Body of pancreas (tissue), 4 donors: Measurements from ENCODE around the gene THSD4. TPM values are rescaled to one million over a fixed set of nuclear protein-coding genes. Genes with fewer than 3 reads are reported as not detected.
A peak's percentile ranks its signal among the peaks of the same experiment; 100 is the strongest.

ENCODE experiments used
- ATAC-seq: fragments of 150-250 bp; one replicate; pipeline ENCODE4 v1.9.1; 2016
- DNase-seq, 4 donors: peaks; one replicate each; pipeline ENCODE4 v3.0.0-alpha.2; 2019
- H3K27ac ChIP-seq, 4 donors: fragments of 200-600 bp; sonication (generic); 1 replicate in 3 of 4; 2 replicates in 1 of 4; pipeline versions ENCODE4 v1.5.1 to v1.6.1; 2016 to 2019; ENCODE audit warnings: mild to moderate bottlenecking in 1 of 4, mixed read lengths in 1 of 4, moderate library complexity in 1 of 4
- H3K27me3 ChIP-seq, 2 donors: fragments of 200-600 bp; sonication (generic); one replicate each; pipeline ENCODE4 v1.6.0; 2016; ENCODE audit warnings: mild to moderate bottlenecking in 1 of 2
- H3K36me3 ChIP-seq, 2 donors: fragments of 200-600 bp; sonication (generic); replicated peaks in 1 of 2; 2 replicates each; pipeline ENCODE4 v1.5.1; 2016; ENCODE audit warnings: low read depth in 2 of 2; ENCODE audit not compliant: insufficient read depth in 1 of 2
- H3K4me1 ChIP-seq: fragments of 200-600 bp; sonication (generic); one replicate; pipeline ENCODE4 v1.6.0; 2016
- H3K4me3 ChIP-seq, 2 donors: fragments of 200-600 bp; sonication (generic); 1 replicate in 1 of 2; 2 replicates in 1 of 2; pipeline ENCODE4 v1.5.1; 2016 to 2019
- H3K9me3 ChIP-seq, 3 donors: fragments of 200-600 bp; sonication (generic); 1 replicate in 2 of 3; 2 replicates in 1 of 3; pipeline ENCODE4 v1.5.1; 2016
- CTCF ChIP-seq, 7 experiments: fragments of 450-650 bp in 4 of 7; fragments of 200-600 bp in 3 of 7; sonication (generic) in 3 of 7; IDR thresholded peaks; one replicate each; pipeline ENCODE4 v1.5.1; 2016 to 2019; ENCODE audit warnings: antibody characterized with exemption in 7 of 7
- POLR2A ChIP-seq, 3 donors: fragments of 450-650 bp; IDR thresholded peaks; one replicate each; pipeline ENCODE4 v1.6.1; 2016; ENCODE audit warnings: antibody characterized with exemption in 3 of 3, mild to moderate bottlenecking in 2 of 3
- WGBS, 2 donors: methylation state at CpG; one replicate each; pipeline ENCODE4 v1.1.5; 2017; 5-methylcytosine and 5-hydroxymethylcytosine counted together
- intact Hi-C: fragments of 100-400 bp; cut with DNase I; formaldehyde crosslinking; loops from one replicate; pipeline ENCODE4 v1.15.1; 2023
- total RNA-seq, 2 donors: library from RNA; depleted of rRNA; stranded (reverse); fragments of >200 nt; gene quantifications; one replicate each; pipeline ENCODE4 v1.1.0, GENCODE V29; 2016

THSD4 gene
- total RNA-seq, 2 donors from 2014 or later, result 12.9 to 16.1 TPM

GRCh38 chr15:71082803-71083202 lies 32.5 kb upstream of the THSD4 start:
- H3K27ac ChIP-seq, result peak overlapping the region in 1 of 4 donors; percentile 29
- TF ChIP-seq POLR2A (IDR thresholded peaks at IDR 0.05) (no peak), CTCF (IDR thresholded peaks at IDR 0.05) (no peak)
- 68 to 77% methylated on average over 5 of the region's 5 CpGs for WGBS, 2 donors
- ATAC-seq, result no peak
- DNase-seq, result peak in 1 of 4 donors; percentile 16
- intact Hi-C loops, result no loop called here
- H3K36me3 ChIP-seq, result no peaks in the 10 kb centered on the region
- H3K9me3 ChIP-seq, result no peaks in the 10 kb centered on the region
- peaks cover 14% of the 10 kb centered on the region for H3K4me1 ChIP-seq
- no peaks in the 10 kb centered on the region for H3K27me3 ChIP-seq
- H3K4me3 ChIP-seq, result no peak overlapping the region

GRCh38 chr15:71083349-71083748 lies 31.9 kb upstream of the THSD4 start:
- ATAC-seq, result no peak
- Histone ChIP-seq H3K9me3 (no peaks in the 10 kb centered on the region), H3K4me3 (no peak overlapping the region), H3K4me1 (peaks cover 14% of the 10 kb centered on the region), H3K27me3 (no peaks in the 10 kb centered on the region), H3K27ac (peak overlapping the region in 1 of 4 donors; percentile 29), H3K36me3 (no peaks in the 10 kb centered on the region)
- WGBS, 2 donors, result 61 to 72% methylated on average over 5 of the region's 5 CpGs
- intact Hi-C loops, result no loop called here
- TF ChIP-seq POLR2A (IDR thresholded peaks at IDR 0.05) (no peak), CTCF (IDR thresholded peaks at IDR 0.05) (no peak)
- DNase-seq, result peak in 1 of 4 donors; percentile 8

- WGBS, 2 donors, result 85 to 87% methylated on average over 2 of the region's 2 CpGs
- peaks cover 10% of the 10 kb centered on the region for H3K4me1 ChIP-seq
- ATAC-seq (no peak), DNase-seq (no peak)
- intact Hi-C loops, result no loop called here
- no peak overlapping the region for H3K4me3 ChIP-seq
- no peaks in the 10 kb centered on the region for H3K9me3 ChIP-seq
- H3K27me3 ChIP-seq, result no peaks in the 10 kb centered on the region
- H3K27ac ChIP-seq, result no peak overlapping the region
- H3K36me3 ChIP-seq, result no peaks in the 10 kb centered on the region
- TF ChIP-seq CTCF (IDR thresholded peaks at IDR 0.05) (no peak), POLR2A (IDR thresholded peaks at IDR 0.05) (no peak)
Measured at GRCh38 chr15:71084264-71084663, 31.0 kb upstream of the THSD4 start.

GRCh38 chr15:71085809-71086208 lies 29.5 kb upstream of the THSD4 start:
- TF ChIP-seq POLR2A (IDR thresholded peaks at IDR 0.05) (no peak), CTCF (IDR thresholded peaks at IDR 0.05) (no peak)
- 46 to 61% methylated on average over 3 of the region's 3 CpGs for WGBS, 2 donors
- Histone ChIP-seq H3K27me3 (no peaks in the 10 kb centered on the region), H3K4me1 (no peaks in the 10 kb centered on the region), H3K36me3 (no peaks in the 10 kb centered on the region), H3K4me3 (no peak overlapping the region), H3K9me3 (no peaks in the 10 kb centered on the region), H3K27ac (no peak overlapping the region)
- DNase-seq, result no peak
- intact Hi-C loops, result no loop called here
- ATAC-seq, result no peak

- Histone ChIP-seq H3K27me3 (no peaks in the 10 kb centered on the region), H3K36me3 (no peaks in the 10 kb centered on the region), H3K27ac (no peak overlapping the region), H3K4me1 (no peaks in the 10 kb centered on the region), H3K4me3 (no peak overlapping the region), H3K9me3 (no peaks in the 10 kb centered on the region)
- DNase-seq (no peak), ATAC-seq (no peak)
- TF ChIP-seq CTCF (IDR thresholded peaks at IDR 0.05), result no peak
- no peak for TF ChIP-seq POLR2A (IDR thresholded peaks at IDR 0.05)
- intact Hi-C loops, result no loop called here
Measured at GRCh38 chr15:71088155-71088554, 27.1 kb upstream of the THSD4 start.
